Activated naive CD8-positive, alpha-beta T cell treated with anti-CD3 and anti-CD28 coated beads for 36 hours (primary cell): ENCODE data around the gene TTLL11. TPM values are rescaled to one million over a fixed set of nuclear protein-coding genes. Genes with fewer than 3 reads are reported as not detected.
"Not testable (repeated sequence)": the region's sequence is repeated elsewhere in the genome, so short reads cannot be mapped to it uniquely, and the experiment has no call there.

ENCODE experiments used
- DNase-seq: peaks from one replicate; pipeline ENCODE4 v3.0.0; 2021
- H3K27ac Mint-ChIP-seq: one replicate; pipeline ENCODE4 v1.8.0; 2022; ENCODE audit warnings: mild to moderate bottlenecking, moderate library complexity, mixed read lengths
- H3K27me3 Mint-ChIP-seq: one replicate; pipeline ENCODE4 v1.8.0; 2022; ENCODE audit warnings: mild to moderate bottlenecking, mixed read lengths
- H3K36me3 Mint-ChIP-seq: one replicate; pipeline ENCODE4 v1.8.0; 2021; ENCODE audit warnings: mild to moderate bottlenecking, mixed read lengths
- H3K4me1 Mint-ChIP-seq: one replicate; pipeline ENCODE4 v1.8.0; 2021; ENCODE audit warnings: mixed read lengths
- H3K4me3 Mint-ChIP-seq: one replicate; pipeline ENCODE4 v1.8.0; 2022; ENCODE audit warnings: mild to moderate bottlenecking, moderate library complexity, mixed read lengths
- H3K9me3 Mint-ChIP-seq: one replicate; pipeline ENCODE4 v1.8.0; 2022; ENCODE audit warnings: mixed read lengths
- total RNA-seq, 2 experiments: library from RNA; stranded (reverse); gene quantifications; one replicate each; pipeline ENCODE4 v1.2.3, GENCODE V29; 2021

The TTLL11 gene
- total RNA-seq, 2 experiments from 2014 or later = 2.5 to 2.8 TPM

DNA sequence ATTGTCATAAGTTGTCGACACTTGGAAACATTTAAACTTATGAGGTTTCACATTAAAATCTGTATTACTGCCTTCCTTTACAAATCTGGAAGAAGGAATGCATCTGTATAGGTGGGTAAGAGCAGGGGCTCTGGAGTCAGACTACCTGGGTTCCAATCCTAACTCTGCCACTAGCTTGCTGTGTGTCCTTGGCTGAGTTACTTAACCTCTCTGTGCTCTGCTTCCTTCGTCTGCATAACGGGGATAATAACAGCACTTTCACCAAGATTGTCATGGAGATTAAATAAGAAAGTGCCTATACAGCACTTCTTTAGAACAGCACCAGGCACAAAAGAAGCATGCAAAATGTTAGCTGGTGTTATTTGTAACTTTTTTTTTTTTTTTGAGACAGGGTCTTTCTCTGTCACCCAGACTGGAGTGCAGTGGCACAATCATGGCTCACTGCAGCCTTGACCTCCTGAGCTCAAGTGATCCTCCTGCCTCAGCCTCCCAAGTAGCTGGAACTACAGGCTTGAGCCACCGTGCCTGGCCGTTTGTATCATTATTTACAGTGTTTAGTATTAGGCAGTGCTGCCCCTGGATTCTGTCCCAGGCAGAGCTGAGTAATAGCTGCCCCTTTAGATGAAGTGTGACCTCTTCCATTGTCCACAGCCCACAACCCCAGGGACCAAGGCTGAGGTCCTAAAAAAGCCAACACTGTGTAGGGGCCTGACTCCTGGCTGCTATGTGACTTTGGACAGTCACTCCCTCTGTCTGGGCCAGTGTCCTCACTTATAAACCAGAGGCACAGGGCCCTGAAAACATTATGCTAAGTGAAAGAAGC lies 25.4 kb upstream of the TTLL11 start:
- H3K4me3 Mint-ChIP-seq = no peak overlapping the region
- no peak for DNase-seq
- H3K36me3 Mint-ChIP-seq = no peaks in the 10 kb centered on the region
- H3K9me3 Mint-ChIP-seq = no peaks in the 10 kb centered on the region
- H3K27me3 Mint-ChIP-seq = peaks cover 6% of the 10 kb centered on the region
- no peak overlapping the region for H3K27ac Mint-ChIP-seq
- peaks cover 6% of the 10 kb centered on the region for H3K4me1 Mint-ChIP-seq

DNA sequence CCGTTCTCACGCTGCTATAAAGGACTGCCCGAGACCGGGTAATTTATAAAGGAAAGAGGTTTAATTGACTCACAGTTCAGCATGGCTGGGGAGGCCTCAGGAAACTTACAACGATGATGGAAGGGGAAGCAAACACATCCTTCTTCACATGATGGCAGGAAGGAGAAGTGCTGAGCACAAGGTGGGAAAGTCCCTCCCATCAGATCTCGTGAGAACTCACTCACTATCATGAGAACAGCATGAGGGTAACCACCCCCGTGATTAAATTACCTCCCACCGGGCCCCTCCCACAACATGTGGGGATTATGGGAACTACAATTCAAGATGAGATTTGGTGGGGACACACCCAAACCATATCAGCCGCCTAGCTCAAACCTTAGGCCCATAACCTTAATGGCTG lies 24.1 kb upstream of the TTLL11 start:
- not testable (repeated sequence) for DNase-seq, H3K4me3 Mint-ChIP-seq, H3K27ac Mint-ChIP-seq, H3K9me3 Mint-ChIP-seq, H3K4me1 Mint-ChIP-seq, H3K36me3 Mint-ChIP-seq, H3K27me3 Mint-ChIP-seq

DNA sequence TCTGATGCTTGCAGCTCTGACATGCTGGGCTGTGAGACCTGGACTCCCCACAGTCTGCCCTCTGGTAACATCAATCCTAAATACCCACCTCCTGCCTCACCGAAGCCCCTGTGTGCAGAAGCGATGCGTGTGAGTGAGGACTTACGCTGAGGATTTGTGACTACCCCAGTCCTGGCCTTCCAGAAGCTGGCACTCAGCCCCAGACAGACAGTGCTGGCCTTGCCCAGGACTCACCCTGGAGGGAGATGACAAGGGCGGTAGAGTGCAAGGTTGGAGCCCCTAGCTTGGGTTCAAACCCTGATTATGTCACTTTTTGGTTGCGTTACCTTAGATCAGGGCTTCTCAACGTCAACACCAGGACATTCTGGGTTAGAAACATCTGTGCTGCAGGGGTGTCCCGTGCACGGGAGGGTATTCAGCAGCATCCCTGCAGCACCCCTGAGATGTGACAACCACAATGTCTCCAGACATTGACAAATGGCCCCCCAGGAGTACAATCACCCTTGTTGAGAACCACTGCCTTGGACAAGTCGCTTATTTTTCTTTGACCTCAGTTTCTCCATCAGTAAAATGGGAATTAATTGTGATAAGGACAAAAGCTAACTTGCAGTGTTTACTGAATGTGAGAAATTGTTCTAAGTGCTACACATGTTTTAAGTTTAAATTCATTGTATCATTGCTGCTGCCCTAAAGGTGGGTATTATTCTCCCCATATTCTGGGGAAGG lies 23.5 kb upstream of the TTLL11 start:
- Mint-ChIP-seq H3K9me3 (no peaks in the 10 kb centered on the region), H3K36me3 (no peaks in the 10 kb centered on the region), H3K4me1 (no peaks in the 10 kb centered on the region), H3K4me3 (no peak overlapping the region), H3K27me3 (no peaks in the 10 kb centered on the region), H3K27ac (no peak overlapping the region)
- no peak for DNase-seq

DNA sequence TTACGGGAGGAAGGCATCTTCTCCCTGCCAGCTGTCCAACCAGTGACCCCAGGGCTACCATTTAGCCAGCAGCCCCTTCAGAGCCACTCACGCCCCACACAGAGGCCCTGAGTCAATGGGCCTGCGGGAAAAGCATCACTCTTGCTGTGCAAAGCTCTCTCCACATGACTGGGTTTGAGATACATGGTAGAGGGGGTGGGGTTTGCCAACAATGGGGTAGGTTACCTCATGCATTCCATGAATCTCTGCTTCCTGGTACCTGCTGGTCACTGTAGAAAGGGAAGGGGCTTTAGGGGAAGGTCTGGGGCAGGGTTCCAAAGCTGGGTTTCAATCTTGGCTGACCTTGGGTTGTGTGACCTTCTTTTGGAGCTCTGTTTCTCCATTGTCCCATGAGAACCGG lies 22.9 kb upstream of the TTLL11 start:
- H3K27ac Mint-ChIP-seq = no peak overlapping the region
- H3K4me3 Mint-ChIP-seq = no peak overlapping the region
- DNase-seq = no peak
- no peaks in the 10 kb centered on the region for H3K36me3 Mint-ChIP-seq
- H3K4me1 Mint-ChIP-seq = no peaks in the 10 kb centered on the region
- H3K27me3 Mint-ChIP-seq = no peaks in the 10 kb centered on the region
- H3K9me3 Mint-ChIP-seq = no peaks in the 10 kb centered on the region

DNA sequence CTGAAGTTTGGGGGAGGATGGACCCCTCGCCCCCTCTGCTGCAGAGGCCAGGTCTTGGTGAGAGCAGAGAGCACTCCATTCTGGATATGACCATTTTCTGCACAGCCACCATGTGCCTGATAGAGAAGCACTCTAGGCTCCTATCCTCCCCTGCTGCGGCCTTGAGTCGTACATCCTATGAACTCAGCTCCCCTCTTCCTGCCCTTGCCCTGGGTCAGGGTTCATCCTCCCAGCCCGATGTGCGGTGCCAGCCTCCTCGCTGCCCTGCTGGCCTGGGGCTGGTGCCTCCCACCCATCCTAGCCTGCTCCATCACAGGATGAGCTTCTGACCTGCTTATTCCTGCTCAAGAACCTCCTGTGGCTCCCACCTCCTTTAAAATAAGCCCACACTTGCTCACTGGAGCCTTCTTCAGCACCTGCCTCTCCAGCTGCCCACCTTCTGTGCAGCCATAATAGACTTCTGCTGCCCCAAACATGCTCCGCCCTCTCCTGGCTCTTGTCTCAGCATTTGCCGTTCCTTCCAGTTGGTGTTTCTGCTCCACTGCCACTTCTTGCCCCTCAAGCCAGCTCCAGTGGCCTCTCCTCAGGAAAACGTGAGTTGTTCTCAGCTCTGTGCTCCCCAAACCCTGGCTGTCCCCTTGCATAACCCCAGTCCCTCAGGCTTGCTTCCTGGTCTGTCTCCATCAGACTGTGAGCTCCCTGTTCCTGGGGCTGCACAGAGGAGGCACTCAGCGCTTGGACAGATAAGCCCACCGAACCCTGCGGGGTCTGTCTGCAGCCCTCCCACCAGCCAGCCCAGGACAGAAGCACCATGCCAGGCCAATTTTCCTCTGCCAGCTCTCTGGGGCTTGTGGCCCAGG lies 22.3 kb upstream of the TTLL11 start:
- DNase-seq = no peak
- Mint-ChIP-seq H3K36me3 (no peaks in the 10 kb centered on the region), H3K4me1 (no peaks in the 10 kb centered on the region), H3K27ac (no peak overlapping the region), H3K27me3 (no peaks in the 10 kb centered on the region), H3K4me3 (no peak overlapping the region), H3K9me3 (no peaks in the 10 kb centered on the region)

DNA sequence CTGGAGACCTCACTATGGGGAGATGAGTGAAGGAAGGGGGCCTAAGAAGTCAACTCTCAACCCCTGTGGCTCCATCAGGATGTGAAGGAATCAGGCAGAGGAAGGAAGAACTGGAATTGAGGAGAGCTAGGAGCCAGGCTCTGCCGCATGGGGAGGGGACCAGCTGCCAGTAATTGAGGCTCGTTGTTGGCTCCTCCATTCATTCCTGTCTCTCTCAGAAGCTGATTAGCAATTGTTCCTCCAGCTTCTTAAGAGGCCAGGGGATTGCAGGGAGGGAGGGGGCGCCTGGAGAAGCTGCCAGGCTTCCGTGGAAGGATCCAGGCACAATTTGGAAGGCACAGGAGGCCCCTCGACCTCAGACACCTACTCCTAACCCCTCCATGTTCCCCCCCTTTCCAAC lies 20.5 kb upstream of the TTLL11 start:
- H3K36me3 Mint-ChIP-seq = no peaks in the 10 kb centered on the region
- DNase-seq = no peak
- H3K4me1 Mint-ChIP-seq = no peaks in the 10 kb centered on the region
- H3K27ac Mint-ChIP-seq = no peak overlapping the region
- no peaks in the 10 kb centered on the region for H3K9me3 Mint-ChIP-seq
- no peaks in the 10 kb centered on the region for H3K27me3 Mint-ChIP-seq
- no peak overlapping the region for H3K4me3 Mint-ChIP-seq

DNA sequence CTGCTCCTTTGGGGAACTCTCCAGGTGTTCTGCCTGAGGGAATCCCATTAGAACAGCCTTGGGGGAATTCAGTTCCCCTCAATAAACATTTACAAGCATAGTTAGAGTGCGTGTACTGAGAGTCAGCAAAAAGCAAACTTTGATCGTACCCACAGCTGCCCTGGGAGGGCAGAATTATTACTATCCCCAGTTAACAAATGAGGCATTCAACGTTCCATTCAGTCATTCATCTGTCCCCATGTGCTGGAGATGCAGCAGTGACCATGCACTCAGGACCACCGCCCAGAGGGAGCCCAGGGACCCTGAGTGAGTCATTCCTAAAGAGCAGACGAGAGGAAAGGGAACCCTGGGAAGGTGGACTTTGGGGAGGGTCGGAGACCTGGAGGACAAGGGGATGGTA lies 19.1 kb upstream of the TTLL11 start:
- DNase-seq = no peak
- no peaks in the 10 kb centered on the region for H3K36me3 Mint-ChIP-seq
- no peak overlapping the region for H3K4me3 Mint-ChIP-seq
- no peak overlapping the region for H3K27ac Mint-ChIP-seq
- no peaks in the 10 kb centered on the region for H3K9me3 Mint-ChIP-seq
- H3K27me3 Mint-ChIP-seq = no peaks in the 10 kb centered on the region
- no peaks in the 10 kb centered on the region for H3K4me1 Mint-ChIP-seq

DNA sequence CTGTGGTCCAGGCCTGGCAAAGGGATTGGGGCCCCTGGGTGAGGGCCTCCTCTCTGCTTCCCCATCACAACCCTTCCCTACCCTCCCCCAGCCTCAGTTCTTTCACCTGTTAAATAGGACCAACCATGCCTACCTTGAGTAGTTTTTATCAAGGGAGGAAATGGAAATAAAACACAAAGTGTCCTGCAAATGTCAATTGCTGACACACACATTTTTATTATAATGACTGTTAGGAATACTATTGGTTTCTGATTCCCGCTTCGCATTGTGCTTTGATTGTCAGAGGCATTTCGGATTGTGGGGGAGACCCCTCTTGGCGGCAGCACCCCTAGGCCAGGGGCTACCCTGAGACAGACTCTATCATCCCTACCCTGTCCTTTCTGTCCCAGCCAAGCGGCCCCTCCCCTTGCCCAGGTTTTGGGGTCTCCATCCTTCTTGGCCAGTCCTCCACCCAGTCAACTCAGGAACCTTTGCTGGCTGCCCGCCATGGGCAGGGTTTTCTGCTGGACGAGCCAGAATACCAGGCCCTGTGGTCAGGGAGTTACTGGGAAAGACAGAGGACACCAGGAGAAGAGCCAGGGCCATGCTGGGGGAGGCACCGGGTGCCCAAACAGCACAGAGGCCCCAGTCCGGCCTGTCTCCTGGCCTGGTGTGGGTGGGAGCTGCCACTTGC lies 18.4 kb upstream of the TTLL11 start:
- Mint-ChIP-seq H3K36me3 (no peaks in the 10 kb centered on the region), H3K27me3 (no peaks in the 10 kb centered on the region), H3K27ac (no peak overlapping the region), H3K4me3 (no peak overlapping the region), H3K9me3 (no peaks in the 10 kb centered on the region), H3K4me1 (no peaks in the 10 kb centered on the region)
- no peak for DNase-seq

DNA sequence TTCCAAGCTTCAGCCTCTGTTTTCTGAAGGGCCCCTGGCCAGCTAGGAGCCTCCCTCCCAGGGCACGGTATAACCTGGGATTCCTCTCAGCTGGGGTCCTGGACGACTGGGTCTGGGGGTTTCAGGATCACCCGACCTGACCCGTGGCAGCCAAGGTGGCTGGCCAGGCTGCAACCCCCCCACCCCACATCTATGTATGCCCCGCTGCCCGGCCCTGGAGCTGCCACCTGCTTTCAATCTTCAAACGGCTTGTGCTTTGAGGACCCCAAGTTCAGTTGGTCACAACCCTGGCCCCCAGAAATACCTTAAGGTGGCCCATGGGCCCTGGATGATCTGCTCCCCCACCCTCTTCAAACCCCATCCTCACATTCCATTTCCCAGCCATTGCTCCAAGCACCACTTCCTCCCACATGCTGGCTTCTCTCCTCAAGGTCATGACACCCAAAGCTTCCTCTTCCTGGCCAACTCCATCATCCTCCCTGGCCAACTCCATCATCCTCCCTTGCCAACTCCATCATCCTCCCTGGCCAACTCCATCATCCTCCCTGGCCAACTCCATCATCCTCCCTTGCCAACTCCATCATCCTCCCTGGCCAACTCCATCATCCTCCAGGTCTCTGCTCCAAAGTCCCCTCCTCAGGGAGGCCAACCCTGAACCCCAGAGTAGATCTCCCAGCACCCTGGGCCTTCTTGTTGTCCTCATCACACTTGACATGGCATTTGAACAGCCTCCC lies 17.2 kb upstream of the TTLL11 start:
- Mint-ChIP-seq H3K4me1 (no peaks in the 10 kb centered on the region), H3K27ac (no peak overlapping the region), H3K36me3 (no peaks in the 10 kb centered on the region), H3K4me3 (no peak overlapping the region), H3K27me3 (no peaks in the 10 kb centered on the region), H3K9me3 (no peaks in the 10 kb centered on the region)
- no peak for DNase-seq

DNA sequence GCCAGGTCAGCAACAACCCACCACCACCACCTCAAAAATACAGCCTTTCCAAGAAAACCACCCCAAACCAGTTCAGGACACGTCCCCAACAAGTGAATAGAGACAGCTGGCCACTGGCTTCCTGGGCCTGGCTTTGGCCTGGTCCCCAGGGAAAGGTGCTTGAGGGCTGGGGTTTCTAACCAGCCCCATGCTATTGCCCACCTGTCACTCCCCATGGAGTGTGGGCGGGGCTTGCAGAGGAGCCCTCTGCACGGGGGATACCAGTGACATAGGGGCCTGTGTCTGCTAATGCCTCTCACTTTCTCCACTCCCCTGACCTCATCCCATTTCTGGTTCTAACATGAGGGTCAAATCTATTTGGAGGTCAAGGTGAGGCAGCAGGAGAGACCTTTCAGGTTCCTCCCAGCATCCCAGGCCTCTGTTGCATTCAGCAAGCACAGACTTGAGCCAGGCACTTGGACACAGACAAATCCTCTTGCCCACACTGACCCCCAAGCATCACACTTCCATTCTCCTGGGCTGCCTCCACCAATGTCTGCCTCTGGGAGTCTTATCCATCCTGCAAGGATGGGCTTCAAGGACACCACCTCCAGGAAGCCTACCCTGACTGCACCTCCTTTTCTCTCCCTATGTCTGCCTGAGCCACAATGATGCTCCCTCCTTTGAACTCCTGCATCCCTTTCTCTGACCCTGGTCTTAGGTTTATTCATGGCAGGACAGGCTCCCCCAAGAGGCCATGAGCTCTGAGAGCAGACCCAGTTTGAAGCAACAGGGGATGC lies 16.1 kb upstream of the TTLL11 start:
- H3K9me3 Mint-ChIP-seq = peaks cover 2% of the 10 kb centered on the region
- H3K27ac Mint-ChIP-seq = no peak overlapping the region
- H3K36me3 Mint-ChIP-seq = no peaks in the 10 kb centered on the region
- H3K27me3 Mint-ChIP-seq = no peaks in the 10 kb centered on the region
- no peaks in the 10 kb centered on the region for H3K4me1 Mint-ChIP-seq
- DNase-seq = no peak
- no peak overlapping the region for H3K4me3 Mint-ChIP-seq

DNA sequence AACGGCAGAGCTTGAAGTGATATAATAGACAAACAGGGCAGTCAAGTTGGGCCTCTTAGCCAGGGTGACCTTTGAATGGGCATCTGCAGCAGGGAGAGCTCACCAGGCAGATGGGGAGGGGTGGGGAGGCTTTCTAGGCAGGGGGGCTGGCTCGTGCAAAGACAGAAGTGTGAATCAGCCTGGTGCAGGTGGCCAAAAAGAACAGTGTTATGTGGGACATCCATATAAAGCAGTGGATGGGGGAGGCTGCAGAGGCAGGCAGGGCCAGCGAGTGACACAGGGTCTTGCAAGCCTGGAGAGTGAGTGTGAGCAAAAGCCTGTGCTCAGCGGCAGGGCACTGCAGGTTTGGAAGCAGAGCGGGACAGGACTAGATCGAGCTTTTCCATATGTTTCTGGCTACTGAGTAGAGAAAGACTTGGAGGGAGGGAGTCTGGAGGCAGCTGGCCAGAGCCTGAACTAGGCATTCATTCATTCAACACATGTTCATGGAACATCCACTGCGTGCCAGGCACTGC lies 14.2 kb upstream of the TTLL11 start:
- H3K27ac Mint-ChIP-seq = no peak overlapping the region
- H3K4me1 Mint-ChIP-seq = no peaks in the 10 kb centered on the region
- no peaks in the 10 kb centered on the region for H3K36me3 Mint-ChIP-seq
- no peaks in the 10 kb centered on the region for H3K27me3 Mint-ChIP-seq
- DNase-seq = no peak
- H3K4me3 Mint-ChIP-seq = no peak overlapping the region
- H3K9me3 Mint-ChIP-seq = peaks cover 9% of the 10 kb centered on the region

DNA sequence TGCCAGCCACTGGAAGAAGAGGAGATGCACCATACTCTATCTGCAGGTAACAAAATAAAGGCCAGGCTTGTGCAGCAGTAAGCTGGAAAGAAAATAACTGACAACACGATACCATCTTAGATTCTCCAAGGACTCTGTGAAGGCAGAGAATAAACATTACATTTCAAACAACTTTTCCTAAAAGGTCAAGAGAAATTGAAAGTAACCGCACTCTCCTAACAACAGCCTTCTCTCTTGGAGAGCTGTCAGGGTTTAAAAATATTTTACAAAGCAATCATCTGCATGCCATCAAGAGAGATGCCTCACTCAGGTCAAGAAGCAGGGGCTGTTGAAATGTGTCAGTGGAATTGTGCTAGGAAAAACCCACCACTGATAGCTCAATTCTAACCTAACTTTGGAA lies 13.5 kb upstream of the TTLL11 start:
- Mint-ChIP-seq H3K36me3 (no peaks in the 10 kb centered on the region), H3K9me3 (peaks cover 9% of the 10 kb centered on the region), H3K4me1 (no peaks in the 10 kb centered on the region), H3K27ac (no peak overlapping the region), H3K27me3 (no peaks in the 10 kb centered on the region), H3K4me3 (no peak overlapping the region)
- DNase-seq = no peak

DNA sequence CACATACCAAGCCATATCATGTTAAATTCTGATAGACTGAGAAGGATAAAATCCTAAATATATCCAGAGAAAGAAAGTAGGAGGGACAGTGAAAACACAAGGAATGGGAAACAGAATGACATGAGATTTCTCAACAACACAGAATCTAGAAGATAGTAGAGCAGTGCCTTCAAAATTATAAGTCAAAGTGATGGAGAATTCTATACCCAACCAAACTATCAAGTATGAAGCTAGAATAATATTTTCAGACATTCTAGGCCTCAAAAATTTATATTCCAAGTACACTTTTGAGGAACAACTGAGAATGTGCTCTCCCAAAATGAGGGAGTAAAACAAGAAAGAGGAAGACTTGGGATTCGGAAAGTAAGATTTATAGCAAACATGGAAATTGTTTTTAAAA lies 10.9 kb upstream of the TTLL11 start:
- Mint-ChIP-seq H3K27me3 (peaks cover 7% of the 10 kb centered on the region), H3K4me3 (no peak overlapping the region), H3K9me3 (peaks cover 9% of the 10 kb centered on the region), H3K27ac (no peak overlapping the region), H3K4me1 (peaks cover 4% of the 10 kb centered on the region), H3K36me3 (no peaks in the 10 kb centered on the region)
- DNase-seq = no peak
